Activated gamma-delta T cell (primary cell): Measurements from ENCODE around the gene MNAT1.
"Not testable (repeated sequence)": the region's sequence is repeated elsewhere in the genome, so short reads cannot be mapped to it uniquely, and the experiment has no call there.

Experiments used
- DNase-seq: peaks from one replicate; lab custom pipeline; 2025; lab: John Stamatoyannopoulos, UW

MNAT1 gene

GRCh38 chr14:60805841-60806430 lies 71.4 kb downstream of the MNAT1 start:
- DNase-seq: no peak

GRCh38 chr14:60807247-60807646 lies 72.7 kb downstream of the MNAT1 start:
- DNase-seq: no peak

- no peak for DNase-seq
Observed at GRCh38 chr14:60807971-60808370, 73.4 kb downstream of the MNAT1 start.

GRCh38 chr14:60812987-60813386 lies 78.4 kb downstream of the MNAT1 start:
- DNase-seq: no peak

GRCh38 chr14:60815371-60815770 lies 80.8 kb downstream of the MNAT1 start:
- DNase-seq: no peak

GRCh38 chr14:60817113-60817512 lies 82.6 kb downstream of the MNAT1 start:
- no peak for DNase-seq

GRCh38 chr14:60819575-60819974 lies 85.0 kb downstream of the MNAT1 start:
- no peak for DNase-seq

- DNase-seq: no peak
Observed at GRCh38 chr14:60838601-60839000, 104.0 kb downstream of the MNAT1 start.

- DNase-seq: no peak
Observed at GRCh38 chr14:60839057-60839456, 104.5 kb downstream of the MNAT1 start.

- no peak for DNase-seq
Observed at GRCh38 chr14:60839657-60840056, 105.1 kb downstream of the MNAT1 start.

GRCh38 chr14:60840313-60840712 lies 105.8 kb downstream of the MNAT1 start:
- no peak for DNase-seq

GRCh38 chr14:60845523-60845922 lies 111.0 kb downstream of the MNAT1 start:
- DNase-seq: no peak

GRCh38 chr14:60848066-60848465 lies 113.5 kb downstream of the MNAT1 start:
- DNase-seq: no peak

GRCh38 chr14:60851692-60852091 lies 117.1 kb downstream of the MNAT1 start:
- not testable (repeated sequence) for DNase-seq

- DNase-seq: no peak
Observed at GRCh38 chr14:60856111-60856510, 121.5 kb downstream of the MNAT1 start.

- DNase-seq: no peak
Observed at GRCh38 chr14:60859525-60859924, 125.0 kb downstream of the MNAT1 start.

GRCh38 chr14:60861545-60862140 lies 127.1 kb downstream of the MNAT1 start:
- DNase-seq: no peak

- DNase-seq: no peak
Observed at GRCh38 chr14:60862283-60862682, 127.7 kb downstream of the MNAT1 start.

GRCh38 chr14:60863249-60863648 lies 128.7 kb downstream of the MNAT1 start:
- DNase-seq: no peak

GRCh38 chr14:60865378-60866127 lies 131.0 kb downstream of the MNAT1 start:
- DNase-seq: no peak

- no peak for DNase-seq
Observed at GRCh38 chr14:60867503-60868172, 133.1 kb downstream of the MNAT1 start.

- no peak for DNase-seq
Observed at GRCh38 chr14:60878121-60878520, 143.6 kb downstream of the MNAT1 start.

- DNase-seq: no peak
Observed at GRCh38 chr14:60878536-60878935, 144.0 kb downstream of the MNAT1 start.
